GM18868 (cell line): Measurements from ENCODE around the gene USH1C.

Experiments used
- ATAC-seq: cut with Tn5 transposase; IDR thresholded peaks from one replicate; pipeline ENCODE4 v1.9.1; 2021; ENCODE audit warnings: mild to moderate bottlenecking, moderate library complexity; ENCODE audit not compliant: unreplicated experiment

USH1C gene

GRCh38 chr11:17528906-17529843 lies 15.0 kb downstream of the USH1C start:
- no peak for ATAC-seq

GRCh38 chr11:17528181-17528691 lies 16.0 kb downstream of the USH1C start:
- peak; percentile 70 for ATAC-seq

GRCh38 chr11:17527628-17527995 lies 16.6 kb downstream of the USH1C start:
- no peak for ATAC-seq

- no peak for ATAC-seq
Measured at GRCh38 chr11:17526931-17527627, 17.1 kb downstream of the USH1C start.

- no peak for ATAC-seq
Measured at GRCh38 chr11:17526326-17526725, 17.9 kb downstream of the USH1C start.

GRCh38 chr11:17525570-17525969 lies 18.6 kb downstream of the USH1C start:
- ATAC-seq = no peak

GRCh38 chr11:17524221-17524620 lies 20.0 kb downstream of the USH1C start:
- no peak for ATAC-seq

- no peak for ATAC-seq
Measured at GRCh38 chr11:17522655-17523054, 21.6 kb downstream of the USH1C start.

- no peak for ATAC-seq
Measured at GRCh38 chr11:17521106-17521900, 22.9 kb downstream of the USH1C start.

- no peak for ATAC-seq
Measured at GRCh38 chr11:17519061-17519885, 24.9 kb downstream of the USH1C start.

- no peak for ATAC-seq
Measured at GRCh38 chr11:17518366-17518765, 25.9 kb downstream of the USH1C start.

GRCh38 chr11:17517186-17517585 lies 27.0 kb downstream of the USH1C start:
- ATAC-seq = no peak

GRCh38 chr11:17516551-17517150 lies 27.6 kb downstream of the USH1C start:
- ATAC-seq = no peak

GRCh38 chr11:17515443-17516176 lies 28.6 kb downstream of the USH1C start:
- ATAC-seq = no peak

- no peak for ATAC-seq
Measured at GRCh38 chr11:17514476-17514875, 29.7 kb downstream of the USH1C start.

GRCh38 chr11:17513853-17514252 lies 30.4 kb downstream of the USH1C start:
- ATAC-seq = no peak

- ATAC-seq = no peak
Measured at GRCh38 chr11:17512101-17512500, 32.1 kb downstream of the USH1C start.

GRCh38 chr11:17511571-17511970 lies 32.6 kb downstream of the USH1C start:
- no peak for ATAC-seq
